Measurements from ENCODE around the gene LTBP3.

- TF ChIP-seq POLR2A (IDR thresholded peaks at IDR 0.05; ENCODE audit: low read depth, low read length) (no peak), TAF1 (IDR thresholded peaks at IDR 0.05; ENCODE audit: borderline replicate concordance, low read depth, low read length) (no peak)
Measured at GRCh38 chr11:65584106-65584505, 25.9 kb upstream of the LTBP3 start.

Measured in GM12892 (cell line).